ACC112 (cell line): ENCODE measurements around the gene CHST13.

ENCODE experiments used
- H2AFZ ChIP-seq: fragments of 200-600 bp; sonication (generic); one replicate; pipeline ENCODE4 v1.6.0; 2017; ENCODE audit warnings: antibody characterized with exemption, low read length; ENCODE audit not compliant: unreplicated experiment
- H3K27ac ChIP-seq: fragments of 200-600 bp; sonication (generic); 2 replicates; pipeline ENCODE4 v1.5.1; 2014; ENCODE audit warnings: low read depth, mild to moderate bottlenecking, antibody characterized with exemption, low read length, moderate library complexity
- H3K27me3 ChIP-seq: fragments of 200-600 bp; sonication (generic); 2 replicates; pipeline ENCODE4 v1.6.1; 2014; ENCODE audit warnings: mild to moderate bottlenecking, antibody characterized with exemption, low read length, moderate library complexity, mixed read lengths; ENCODE audit not compliant: insufficient read depth
- H3K36me3 ChIP-seq: fragments of 200-600 bp; sonication (generic); 2 replicates; pipeline ENCODE4 v1.6.1; 2016; ENCODE audit warnings: mild to moderate bottlenecking, antibody characterized with exemption, low read length, moderate library complexity, mixed read lengths; ENCODE audit not compliant: insufficient read depth
- H3K4me1 ChIP-seq: fragments of 200-600 bp; sonication (generic); one replicate; pipeline ENCODE4 v1.6.1; 2016; ENCODE audit warnings: low read length, mixed read lengths; ENCODE audit not compliant: insufficient read depth, unreplicated experiment, control insufficient read depth
- H3K4me3 ChIP-seq: fragments of 200-600 bp; sonication (generic); 2 replicates; pipeline ENCODE4 v1.5.1; 2014; ENCODE audit warnings: mild to moderate bottlenecking, low read depth, low read length
- H3K79me2 ChIP-seq: fragments of 200-600 bp; sonication (generic); one replicate; pipeline ENCODE4 v1.6.0; 2016; ENCODE audit warnings: low read length; ENCODE audit not compliant: control insufficient read depth, unreplicated experiment, insufficient read depth

Gene CHST13

GRCh38 chr3:126557415-126557745, 33.4 kb downstream of the CHST13 start:
- H3K27me3 ChIP-seq, result peaks cover 35% of the 10 kb centered on the region
- H3K79me2 ChIP-seq, result no peaks in the 10 kb centered on the region
- no peak overlapping the region for H3K27ac ChIP-seq
- no peaks in the 10 kb centered on the region for H3K4me1 ChIP-seq
- H2AFZ ChIP-seq, result no peak overlapping the region
- H3K36me3 ChIP-seq, result no peaks in the 10 kb centered on the region
- no peak overlapping the region for H3K4me3 ChIP-seq

- Histone ChIP-seq H3K4me1 (no peaks in the 10 kb centered on the region), H3K27me3 (peaks cover 39% of the 10 kb centered on the region), H3K36me3 (no peaks in the 10 kb centered on the region), H3K4me3 (no peak overlapping the region), H2AFZ (no peak overlapping the region), H3K27ac (no peak overlapping the region), H3K79me2 (no peaks in the 10 kb centered on the region)
Observed at GRCh38 chr3:126557761-126558160, 33.8 kb downstream of the CHST13 start.

- no peaks in the 10 kb centered on the region for H3K36me3 ChIP-seq
- H2AFZ ChIP-seq, result no peak within 1 kb of the TSS
- no peak within 1 kb of the TSS for H3K27ac ChIP-seq
- no peak within 1 kb of the TSS for H3K4me3 ChIP-seq
- H3K79me2 ChIP-seq, result no peaks in the 10 kb centered on the region
- H3K27me3 ChIP-seq, result peaks cover 45% of the 10 kb centered on the region
- no peaks in the 10 kb centered on the region for H3K4me1 ChIP-seq
Observed at GRCh38 chr3:126558336-126559071, 34.5 kb downstream of the CHST13 start, which contains the start of gene C3orf22. C3orf22 (minus strand) TSS chr3:126558932; CDS start chr3:126553390, 5,542 bp downstream.

GRCh38 chr3:126562737-126563276, 38.9 kb downstream of the CHST13 start:
- H3K4me3 ChIP-seq, result no peak overlapping the region

GRCh38 chr3:126567696-126568438, 43.9 kb downstream of the CHST13 start:
- no peak overlapping the region for H3K27ac ChIP-seq
- no peaks in the 10 kb centered on the region for H3K79me2 ChIP-seq
- no peak overlapping the region for H2AFZ ChIP-seq
- H3K27me3 ChIP-seq, result peaks cover 50% of the 10 kb centered on the region
- no peak overlapping the region for H3K4me3 ChIP-seq
- no peaks in the 10 kb centered on the region for H3K4me1 ChIP-seq
- H3K36me3 ChIP-seq, result no peaks in the 10 kb centered on the region

More at GRCh38 chr3:126562737-126563276, 38.9 kb downstream of the CHST13 start:
- Histone ChIP-seq H2AFZ (no peak overlapping the region), H3K79me2 (no peaks in the 10 kb centered on the region), H3K27ac (no peak overlapping the region), H3K36me3 (no peaks in the 10 kb centered on the region), H3K4me1 (no peaks in the 10 kb centered on the region), H3K27me3 (peaks cover 87% of the 10 kb centered on the region)

GRCh38 chr3:126568776-126569342, 44.9 kb downstream of the CHST13 start:
- peaks cover 45% of the 10 kb centered on the region for H3K27me3 ChIP-seq
- H2AFZ ChIP-seq, result no peak overlapping the region
- no peak overlapping the region for H3K27ac ChIP-seq
- H3K4me3 ChIP-seq, result no peak overlapping the region
- no peaks in the 10 kb centered on the region for H3K36me3 ChIP-seq
- H3K79me2 ChIP-seq, result no peaks in the 10 kb centered on the region
- H3K4me1 ChIP-seq, result no peaks in the 10 kb centered on the region

- no peak overlapping the region for H2AFZ ChIP-seq
- H3K27me3 ChIP-seq, result peaks cover 39% of the 10 kb centered on the region
- no peaks in the 10 kb centered on the region for H3K4me1 ChIP-seq
- H3K36me3 ChIP-seq, result no peaks in the 10 kb centered on the region
- H3K79me2 ChIP-seq, result no peaks in the 10 kb centered on the region
- no peak overlapping the region for H3K4me3 ChIP-seq
- H3K27ac ChIP-seq, result no peak overlapping the region
Observed at GRCh38 chr3:126569390-126569975, 45.5 kb downstream of the CHST13 start.

GRCh38 chr3:126570103-126570541, 46.2 kb downstream of the CHST13 start:
- Histone ChIP-seq H3K4me3 (no peak overlapping the region), H3K36me3 (no peaks in the 10 kb centered on the region), H2AFZ (no peak overlapping the region), H3K79me2 (no peaks in the 10 kb centered on the region), H3K27ac (no peak overlapping the region), H3K27me3 (peaks cover 34% of the 10 kb centered on the region), H3K4me1 (no peaks in the 10 kb centered on the region)

- Histone ChIP-seq H3K27me3 (peaks cover 24% of the 10 kb centered on the region), H3K27ac (no peak overlapping the region), H3K4me1 (no peaks in the 10 kb centered on the region), H3K4me3 (no peak overlapping the region), H3K36me3 (no peaks in the 10 kb centered on the region), H2AFZ (no peak overlapping the region), H3K79me2 (no peaks in the 10 kb centered on the region)
Observed at GRCh38 chr3:126571078-126571477, 47.1 kb downstream of the CHST13 start.

GRCh38 chr3:126573492-126574117, 49.6 kb downstream of the CHST13 start:
- no peak overlapping the region for H3K4me3 ChIP-seq
- H2AFZ ChIP-seq, result no peak overlapping the region

More at GRCh38 chr3:126573492-126574117, 49.6 kb downstream of the CHST13 start:
- Histone ChIP-seq H3K36me3 (no peaks in the 10 kb centered on the region), H3K27ac (no peak overlapping the region), H3K4me1 (no peaks in the 10 kb centered on the region), H3K27me3 (0 out of 2 replicates have a peak, but pooled peaks cover 5% of the 10 kb centered on the region), H3K79me2 (no peaks in the 10 kb centered on the region)
